ENCODE data around the gene TSHZ3. TPM values are rescaled to one million over a fixed set of nuclear protein-coding genes. Genes with fewer than 3 reads are reported as not detected.

The TSHZ3 gene
- total RNA-seq, 1 donor from 2014 or later = 21.2 TPM

DNA sequence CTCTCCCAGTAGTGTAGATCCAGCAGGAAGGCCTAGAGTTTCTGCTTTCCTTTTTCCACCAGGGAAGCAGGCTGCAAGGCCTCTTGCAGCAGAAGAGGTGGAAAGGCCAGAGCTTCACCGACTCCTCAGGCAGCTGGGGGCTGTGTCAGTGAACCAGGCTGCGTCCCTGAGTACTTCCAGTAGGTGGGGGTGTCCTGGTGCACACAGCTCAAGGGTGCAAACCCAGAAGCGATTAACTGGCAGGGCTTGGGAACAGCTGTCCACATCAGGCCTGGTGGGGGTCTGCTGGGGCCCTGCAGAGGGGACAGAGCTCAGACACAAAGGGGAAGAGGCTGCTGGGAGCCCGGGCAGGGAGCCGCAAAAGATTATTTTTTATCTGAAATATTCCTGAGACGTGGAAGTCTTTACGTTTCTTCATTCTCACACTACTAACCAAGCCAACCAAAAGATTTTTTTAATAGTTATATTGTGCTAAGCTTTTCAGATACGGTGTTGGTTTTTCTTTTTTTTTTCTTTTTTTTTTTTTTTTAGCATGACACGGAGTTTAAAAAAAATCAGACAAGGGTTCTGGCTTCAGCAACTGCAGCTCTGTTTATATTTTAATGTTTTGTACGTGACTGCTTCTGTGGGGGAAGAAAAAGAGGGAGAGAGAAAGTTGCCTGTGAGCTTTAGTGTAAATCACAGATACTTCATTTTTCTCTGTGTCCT is 11.0 kb downstream of the TSHZ3 start:
- Mint-ChIP-seq H3K27me3 (peaks cover 59% of the 10 kb centered on the region), H3K9me3 (no peaks in the 10 kb centered on the region), H3K27ac (peak overlapping the region; percentile 58), H3K4me1 (ENCODE audit: unreplicated experiment) (peaks cover 73% of the 10 kb centered on the region), H3K4me3 (peak overlapping the region; percentile 81), H3K36me3 (peaks cover 10% of the 10 kb centered on the region)
- no peak for DNase-seq (ENCODE audit: extremely low spot score, unreplicated experiment)
- TF ChIP-seq, protein P1, sequence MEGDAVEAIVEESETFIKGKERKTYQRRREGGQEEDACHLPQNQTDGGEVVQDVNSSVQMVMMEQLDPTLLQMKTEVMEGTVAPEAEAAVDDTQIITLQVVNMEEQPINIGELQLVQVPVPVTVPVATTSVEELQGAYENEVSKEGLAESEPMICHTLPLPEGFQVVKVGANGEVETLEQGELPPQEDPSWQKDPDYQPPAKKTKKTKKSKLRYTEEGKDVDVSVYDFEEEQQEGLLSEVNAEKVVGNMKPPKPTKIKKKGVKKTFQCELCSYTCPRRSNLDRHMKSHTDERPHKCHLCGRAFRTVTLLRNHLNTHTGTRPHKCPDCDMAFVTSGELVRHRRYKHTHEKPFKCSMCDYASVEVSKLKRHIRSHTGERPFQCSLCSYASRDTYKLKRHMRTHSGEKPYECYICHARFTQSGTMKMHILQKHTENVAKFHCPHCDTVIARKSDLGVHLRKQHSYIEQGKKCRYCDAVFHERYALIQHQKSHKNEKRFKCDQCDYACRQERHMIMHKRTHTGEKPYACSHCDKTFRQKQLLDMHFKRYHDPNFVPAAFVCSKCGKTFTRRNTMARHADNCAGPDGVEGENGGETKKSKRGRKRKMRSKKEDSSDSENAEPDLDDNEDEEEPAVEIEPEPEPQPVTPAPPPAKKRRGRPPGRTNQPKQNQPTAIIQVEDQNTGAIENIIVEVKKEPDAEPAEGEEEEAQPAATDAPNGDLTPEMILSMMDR (conservative IDR thresholded peaks at IDR 0.05) = peak; percentile 78

DNA sequence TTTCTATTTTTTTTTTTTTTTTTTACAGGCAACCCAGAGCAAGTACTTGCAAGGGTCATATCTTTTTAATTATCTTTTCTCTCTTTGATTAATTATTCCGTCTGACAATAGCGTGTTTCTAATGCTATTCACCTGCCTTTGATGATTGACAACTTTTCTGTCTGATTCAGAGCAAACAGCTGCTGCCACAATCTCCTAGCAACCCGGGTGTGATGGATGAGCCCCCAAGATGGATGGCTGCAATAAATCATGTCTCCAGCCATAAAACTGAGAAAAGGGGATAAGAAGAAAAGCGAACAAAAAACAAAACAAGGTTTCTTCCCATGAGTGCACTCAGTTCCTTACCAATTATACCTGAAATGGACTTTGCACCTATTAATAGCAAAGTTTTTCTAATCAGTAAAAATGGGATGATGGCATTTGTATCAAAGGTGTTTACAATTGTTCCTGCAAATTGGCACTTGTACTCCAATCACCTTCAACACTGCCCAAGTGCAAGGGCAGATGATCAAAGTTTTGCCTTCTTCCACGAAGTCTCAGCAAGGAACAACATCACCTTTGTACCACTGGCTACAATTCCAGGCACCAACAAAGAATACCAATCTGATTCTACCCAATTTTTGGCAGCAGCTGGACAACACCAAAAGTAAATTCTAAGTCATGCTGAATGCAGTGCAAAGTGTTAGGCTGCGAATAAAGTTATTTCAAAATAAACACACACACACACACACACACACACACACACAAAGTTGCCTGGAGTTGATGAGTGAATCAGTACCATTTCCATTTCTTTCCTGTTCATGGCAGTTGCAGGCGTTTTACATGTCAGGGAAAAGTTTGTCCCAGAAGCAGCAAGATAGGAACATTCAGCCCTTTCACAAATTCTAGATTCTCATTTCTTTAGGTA is 12.0 kb downstream of the TSHZ3 start:
- Mint-ChIP-seq H3K27ac (no peak overlapping the region), H3K9me3 (no peaks in the 10 kb centered on the region), H3K36me3 (peaks cover 10% of the 10 kb centered on the region), H3K27me3 (peaks cover 54% of the 10 kb centered on the region), H3K4me1 (ENCODE audit: unreplicated experiment) (peaks cover 73% of the 10 kb centered on the region), H3K4me3 (peak overlapping the region; percentile 81)
- TF ChIP-seq, protein P1 (conservative IDR thresholded peaks at IDR 0.05) = no peak
- no peak for DNase-seq (ENCODE audit: extremely low spot score, unreplicated experiment)

DNA sequence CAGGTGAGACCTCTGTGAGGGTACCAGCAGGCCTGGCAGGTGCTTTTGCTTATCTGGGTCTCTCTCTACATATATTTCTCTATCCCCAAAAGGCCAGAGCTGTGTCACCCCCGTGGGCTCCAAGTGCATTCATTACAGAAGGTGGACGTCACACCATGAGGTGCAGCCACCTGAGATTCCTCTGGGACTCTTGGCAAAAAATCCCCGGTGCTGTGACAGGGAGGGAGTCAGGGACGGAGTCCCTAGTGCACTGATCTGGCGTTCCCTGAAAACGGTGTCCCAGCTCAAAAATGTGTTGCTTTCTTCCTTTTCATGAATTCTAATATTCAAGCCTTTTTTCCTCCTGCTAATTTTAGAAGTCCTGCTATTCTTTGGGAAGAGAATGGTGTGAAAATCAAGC is 13.5 kb downstream of the TSHZ3 start:
- H3K27ac Mint-ChIP-seq = no peak overlapping the region
- peaks cover 72% of the 10 kb centered on the region for H3K4me1 Mint-ChIP-seq (ENCODE audit: unreplicated experiment)
- H3K4me3 Mint-ChIP-seq = no peak overlapping the region
- DNase-seq (ENCODE audit: extremely low spot score, unreplicated experiment) = no peak
- no peaks in the 10 kb centered on the region for H3K9me3 Mint-ChIP-seq
- peaks cover 15% of the 10 kb centered on the region for H3K36me3 Mint-ChIP-seq
- TF ChIP-seq, protein P1 (conservative IDR thresholded peaks at IDR 0.05) = no peak
- peaks cover 57% of the 10 kb centered on the region for H3K27me3 Mint-ChIP-seq

DNA sequence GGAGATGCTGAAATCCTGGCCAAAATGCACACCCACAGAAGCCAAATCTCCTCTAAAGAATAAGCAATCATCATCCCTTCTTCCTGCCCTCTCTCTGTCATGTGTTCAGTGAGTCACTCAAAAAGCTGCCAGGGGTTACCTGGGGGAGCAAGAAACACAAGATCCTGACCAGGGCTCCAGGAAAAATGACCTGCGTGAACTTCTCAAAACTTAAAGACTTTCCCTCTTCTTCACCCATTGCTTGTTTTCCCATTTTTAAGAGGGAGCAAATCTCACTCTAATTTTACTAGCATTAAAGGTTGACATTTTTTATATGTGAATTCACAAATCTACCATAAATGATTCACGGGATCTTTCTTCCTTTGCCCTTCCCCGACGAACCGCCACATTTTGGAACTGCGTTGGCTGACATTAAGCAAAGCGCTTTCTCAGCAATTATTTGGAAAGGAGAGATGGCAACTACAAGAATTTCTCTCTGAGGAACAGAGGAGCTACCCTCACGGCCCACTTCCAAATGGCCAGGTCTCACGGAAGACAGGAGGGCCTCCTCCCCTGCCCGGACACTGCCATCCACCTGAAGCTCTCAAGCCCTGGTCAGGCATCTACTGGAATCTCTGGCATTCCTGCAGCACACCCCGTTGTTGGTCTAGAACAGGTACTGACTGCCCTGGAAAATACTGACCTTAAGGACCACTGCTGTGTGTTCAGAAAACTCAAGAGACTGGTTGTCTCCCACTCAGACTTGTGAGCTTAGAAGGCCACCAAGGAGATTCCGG is 14.2 kb downstream of the TSHZ3 start:
- no peaks in the 10 kb centered on the region for H3K9me3 Mint-ChIP-seq
- peaks cover 57% of the 10 kb centered on the region for H3K27me3 Mint-ChIP-seq
- H3K4me3 Mint-ChIP-seq = no peak overlapping the region
- TF ChIP-seq, protein P1 (conservative IDR thresholded peaks at IDR 0.05) = no peak
- no peak overlapping the region for H3K27ac Mint-ChIP-seq
- peaks cover 68% of the 10 kb centered on the region for H3K4me1 Mint-ChIP-seq (ENCODE audit: unreplicated experiment)
- peaks cover 15% of the 10 kb centered on the region for H3K36me3 Mint-ChIP-seq
- DNase-seq (ENCODE audit: extremely low spot score, unreplicated experiment) = no peak

DNA sequence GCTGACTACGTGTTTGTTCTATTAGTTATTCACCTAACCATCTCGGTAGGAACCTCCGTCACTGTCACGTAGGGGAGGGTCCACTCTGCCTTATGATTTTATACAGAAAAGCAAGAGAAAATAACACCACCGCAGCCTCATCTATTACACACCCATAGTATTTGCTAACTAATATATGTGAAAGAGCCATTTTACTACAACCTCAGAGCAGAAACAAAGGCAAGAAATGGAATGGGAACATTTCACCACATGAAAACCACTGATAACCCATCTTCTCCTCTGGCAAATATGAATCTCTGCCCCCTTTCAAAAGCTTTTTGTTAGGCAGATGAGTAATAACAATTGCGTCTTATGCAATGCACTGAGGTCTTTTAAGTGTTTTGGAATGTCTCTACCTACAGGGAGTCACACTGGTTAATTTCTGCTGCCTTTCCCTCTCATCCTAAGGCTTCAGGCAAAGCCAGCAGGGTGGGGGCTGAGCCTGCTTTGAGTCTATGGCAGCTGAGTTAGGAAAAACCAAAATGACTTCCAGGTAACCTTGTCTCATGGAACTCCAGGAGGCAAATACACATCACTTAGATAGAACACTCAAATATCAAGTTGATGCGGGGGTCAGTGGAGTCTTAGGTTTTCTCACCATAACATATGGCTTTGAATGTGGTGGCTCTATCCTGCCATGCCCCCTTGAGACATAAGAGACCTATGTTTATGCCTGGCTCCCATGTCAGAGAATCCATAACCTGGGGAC is 15.0 kb downstream of the TSHZ3 start:
- TF ChIP-seq, protein P1 (conservative IDR thresholded peaks at IDR 0.05) = no peak
- Mint-ChIP-seq H3K27ac (no peak overlapping the region), H3K4me3 (no peak overlapping the region), H3K4me1 (ENCODE audit: unreplicated experiment) (peaks cover 69% of the 10 kb centered on the region), H3K36me3 (peaks cover 15% of the 10 kb centered on the region), H3K9me3 (no peaks in the 10 kb centered on the region), H3K27me3 (peaks cover 53% of the 10 kb centered on the region)
- DNase-seq (ENCODE audit: extremely low spot score, unreplicated experiment) = no peak

Data from type B pancreatic cell (in vitro differentiated cells).